ENCODE results near the gene DCLRE1B.

Gene DCLRE1B

GRCh38 chr1:113872219-113872935, 32.7 kb upstream of the DCLRE1B start:
- no peaks in the 10 kb centered on the region for H3K9me3 ChIP-seq (ENCODE audit: insufficient read depth, low read length)
- H3K9ac ChIP-seq (ENCODE audit: insufficient read length, low read depth): no peak overlapping the region
- no peaks in the 10 kb centered on the region for H3K4me1 ChIP-seq (ENCODE audit: insufficient read depth, insufficient read length)
- TF ChIP-seq SUZ12 (IDR thresholded peaks at IDR 0.05; ENCODE audit: extremely low read depth, insufficient read depth, insufficient read length) (no peak), ZNF274 (IDR thresholded peaks at IDR 0.05; ENCODE audit: low read depth, low read length) (no peak), YY1 (IDR thresholded peaks at IDR 0.05; ENCODE audit: insufficient read depth, insufficient read length) (no peak)
- DNase-seq (ENCODE audit: low read depth, low spot score): no peak
- H3K27me3 ChIP-seq (ENCODE audit: insufficient read depth, insufficient read length): no peaks in the 10 kb centered on the region
- H3K4me3 ChIP-seq (ENCODE audit: insufficient read length, low read depth): no peak overlapping the region
- H3K36me3 ChIP-seq (ENCODE audit: insufficient read depth, insufficient read length, low read length): no peaks in the 10 kb centered on the region

- DNase-seq (ENCODE audit: low read depth, low spot score): peak; percentile 25
- TF ChIP-seq ZNF274 (IDR thresholded peaks at IDR 0.05; ENCODE audit: low read depth, low read length) (no peak), YY1 (IDR thresholded peaks at IDR 0.05; ENCODE audit: insufficient read depth, insufficient read length) (no peak), SUZ12 (IDR thresholded peaks at IDR 0.05; ENCODE audit: extremely low read depth, insufficient read depth, insufficient read length) (no peak)
Measured at GRCh38 chr1:113874012-113874879, 30.9 kb upstream of the DCLRE1B start.

GRCh38 chr1:113875714-113876113, 29.4 kb upstream of the DCLRE1B start:
- DNase-seq (ENCODE audit: low read depth, low spot score): no peak
- no peaks in the 10 kb centered on the region for H3K9me3 ChIP-seq (ENCODE audit: insufficient read depth, low read length)
- no peak for TF ChIP-seq YY1 (IDR thresholded peaks at IDR 0.05; ENCODE audit: insufficient read depth, insufficient read length)

More at GRCh38 chr1:113874012-113874879, 30.9 kb upstream of the DCLRE1B start:
- no peak overlapping the region for H3K4me3 ChIP-seq (ENCODE audit: insufficient read length, low read depth)
- no peaks in the 10 kb centered on the region for H3K27me3 ChIP-seq (ENCODE audit: insufficient read depth, insufficient read length)
- no peak overlapping the region for H3K9ac ChIP-seq (ENCODE audit: insufficient read length, low read depth)
- no peaks in the 10 kb centered on the region for H3K36me3 ChIP-seq (ENCODE audit: insufficient read depth, insufficient read length, low read length)
- H3K9me3 ChIP-seq (ENCODE audit: insufficient read depth, low read length): no peaks in the 10 kb centered on the region
- H3K4me1 ChIP-seq (ENCODE audit: insufficient read depth, insufficient read length): no peaks in the 10 kb centered on the region

GRCh38 chr1:113876176-113876575, 28.9 kb upstream of the DCLRE1B start:
- TF ChIP-seq ZNF274 (IDR thresholded peaks at IDR 0.05; ENCODE audit: low read depth, low read length): no peak
- no peak for TF ChIP-seq SUZ12 (IDR thresholded peaks at IDR 0.05; ENCODE audit: extremely low read depth, insufficient read depth, insufficient read length)
- no peak for TF ChIP-seq YY1 (IDR thresholded peaks at IDR 0.05; ENCODE audit: insufficient read depth, insufficient read length)
- Histone ChIP-seq H3K27me3 (ENCODE audit: insufficient read depth, insufficient read length) (no peaks in the 10 kb centered on the region), H3K36me3 (ENCODE audit: insufficient read depth, insufficient read length, low read length) (no peaks in the 10 kb centered on the region), H3K4me1 (ENCODE audit: insufficient read depth, insufficient read length) (no peaks in the 10 kb centered on the region), H3K9me3 (ENCODE audit: insufficient read depth, low read length) (no peaks in the 10 kb centered on the region), H3K4me3 (ENCODE audit: insufficient read length, low read depth) (no peak overlapping the region), H3K9ac (ENCODE audit: insufficient read length, low read depth) (no peak overlapping the region)
- DNase-seq (ENCODE audit: low read depth, low spot score): no peak

More at GRCh38 chr1:113875714-113876113, 29.4 kb upstream of the DCLRE1B start:
- Histone ChIP-seq H3K36me3 (ENCODE audit: insufficient read depth, insufficient read length, low read length) (no peaks in the 10 kb centered on the region), H3K4me1 (ENCODE audit: insufficient read depth, insufficient read length) (no peaks in the 10 kb centered on the region), H3K9ac (ENCODE audit: insufficient read length, low read depth) (no peak overlapping the region), H3K27me3 (ENCODE audit: insufficient read depth, insufficient read length) (no peaks in the 10 kb centered on the region), H3K4me3 (ENCODE audit: insufficient read length, low read depth) (no peak overlapping the region)

- Histone ChIP-seq H3K4me1 (ENCODE audit: insufficient read depth, insufficient read length) (no peaks in the 10 kb centered on the region), H3K27me3 (ENCODE audit: insufficient read depth, insufficient read length) (no peaks in the 10 kb centered on the region), H3K9me3 (ENCODE audit: insufficient read depth, low read length) (no peaks in the 10 kb centered on the region), H3K36me3 (ENCODE audit: insufficient read depth, insufficient read length, low read length) (no peaks in the 10 kb centered on the region), H3K9ac (ENCODE audit: insufficient read length, low read depth) (no peak overlapping the region), H3K4me3 (ENCODE audit: insufficient read length, low read depth) (no peak overlapping the region)
- TF ChIP-seq YY1 (IDR thresholded peaks at IDR 0.05; ENCODE audit: insufficient read depth, insufficient read length) (no peak), ZNF274 (IDR thresholded peaks at IDR 0.05; ENCODE audit: low read depth, low read length) (no peak), SUZ12 (IDR thresholded peaks at IDR 0.05; ENCODE audit: extremely low read depth, insufficient read depth, insufficient read length) (no peak)
- DNase-seq (ENCODE audit: low read depth, low spot score): no peak
Measured at GRCh38 chr1:113879739-113880038, 25.4 kb upstream of the DCLRE1B start.

GRCh38 chr1:113881661-113882060, 23.5 kb upstream of the DCLRE1B start:
- no peak for DNase-seq (ENCODE audit: low read depth, low spot score)
- no peaks in the 10 kb centered on the region for H3K4me1 ChIP-seq (ENCODE audit: insufficient read depth, insufficient read length)
- H3K9me3 ChIP-seq (ENCODE audit: insufficient read depth, low read length): no peaks in the 10 kb centered on the region
- no peaks in the 10 kb centered on the region for H3K36me3 ChIP-seq (ENCODE audit: insufficient read depth, insufficient read length, low read length)
- no peak overlapping the region for H3K9ac ChIP-seq (ENCODE audit: insufficient read length, low read depth)
- TF ChIP-seq YY1 (IDR thresholded peaks at IDR 0.05; ENCODE audit: insufficient read depth, insufficient read length): no peak
- TF ChIP-seq SUZ12 (IDR thresholded peaks at IDR 0.05; ENCODE audit: extremely low read depth, insufficient read depth, insufficient read length): no peak
- TF ChIP-seq ZNF274 (IDR thresholded peaks at IDR 0.05; ENCODE audit: low read depth, low read length): no peak
- no peaks in the 10 kb centered on the region for H3K27me3 ChIP-seq (ENCODE audit: insufficient read depth, insufficient read length)
- no peak overlapping the region for H3K4me3 ChIP-seq (ENCODE audit: insufficient read length, low read depth)

Data from NT2/D1 (cell line).